GM19328 (cell line): Measurements from ENCODE around the gene HYAL1.
"Not testable (repeated sequence)": the region's sequence is repeated elsewhere in the genome, so short reads cannot be mapped to it uniquely, and the experiment has no call there.

Source experiments
- ATAC-seq: cut with Tn5 transposase; IDR thresholded peaks from one replicate; pipeline ENCODE4 v1.9.1; 2021; ENCODE audit warnings: mild to moderate bottlenecking, moderate library complexity; ENCODE audit not compliant: unreplicated experiment

The HYAL1 gene

DNA sequence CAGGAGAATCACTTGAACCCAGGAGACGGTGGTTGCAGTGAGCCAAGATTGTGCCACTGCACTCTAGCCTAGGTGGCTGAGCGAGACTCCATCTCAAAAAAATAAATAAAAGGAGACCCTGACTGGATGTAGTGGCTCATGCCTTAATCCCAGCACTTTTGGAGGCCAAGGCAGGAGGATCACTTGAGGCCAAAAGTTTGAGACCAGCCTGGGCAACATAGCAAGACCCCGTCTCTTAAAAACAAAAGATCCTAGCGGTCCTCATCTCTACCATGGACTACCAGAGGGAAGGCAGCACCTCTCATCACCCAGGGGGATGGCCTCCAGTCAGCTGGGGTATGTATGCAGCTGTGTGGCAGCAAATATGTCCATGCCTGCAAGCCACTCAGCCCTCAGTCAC, 41.2 kb downstream of the HYAL1 start:
- ATAC-seq: not testable (repeated sequence)

DNA sequence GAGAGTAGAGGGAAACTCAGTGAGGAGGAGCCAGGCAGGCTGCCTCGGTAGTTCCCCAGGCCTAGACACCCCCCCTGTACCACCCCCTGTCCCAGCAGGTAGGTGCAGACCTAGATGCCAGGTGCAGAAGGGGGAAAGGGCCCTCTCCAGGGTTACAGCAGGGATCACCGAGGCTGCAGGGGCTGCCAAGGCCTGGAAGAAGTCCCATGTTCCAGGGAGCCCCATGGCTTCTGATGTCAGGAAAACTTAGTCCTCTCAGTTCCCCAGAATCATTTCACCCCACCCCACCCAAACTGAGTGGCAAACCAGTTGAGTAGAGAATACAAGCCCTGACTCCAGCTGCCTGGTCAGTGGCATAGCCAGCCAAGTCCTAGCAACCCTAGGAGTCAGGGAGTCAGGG, 41.9 kb downstream of the HYAL1 start:
- no peak for ATAC-seq

DNA sequence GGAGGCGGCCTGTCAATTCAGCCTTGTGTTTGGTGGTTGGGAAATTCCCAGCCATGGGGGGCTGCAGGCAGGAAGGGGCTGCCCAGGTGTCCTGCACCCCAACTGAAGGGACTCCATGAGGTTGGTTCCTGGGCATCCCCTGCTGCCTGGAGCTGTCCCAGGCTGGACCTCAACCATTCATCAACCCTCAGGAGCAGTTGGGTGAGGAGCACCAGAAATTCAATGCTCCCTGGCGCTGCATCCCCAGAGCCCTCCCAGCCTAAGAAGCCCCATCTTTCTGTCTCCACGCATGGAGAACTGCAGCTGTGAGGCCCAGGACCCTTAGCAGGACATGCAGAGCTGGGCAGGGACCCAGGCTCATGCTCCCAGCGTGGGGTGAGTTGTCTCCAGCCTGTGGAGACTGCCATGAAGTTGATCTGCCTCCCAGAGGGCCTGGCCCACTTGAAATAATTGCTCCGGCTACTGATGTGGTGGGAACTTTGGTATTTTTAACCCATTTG, 42.4 kb downstream of the HYAL1 start:
- no peak for ATAC-seq

DNA sequence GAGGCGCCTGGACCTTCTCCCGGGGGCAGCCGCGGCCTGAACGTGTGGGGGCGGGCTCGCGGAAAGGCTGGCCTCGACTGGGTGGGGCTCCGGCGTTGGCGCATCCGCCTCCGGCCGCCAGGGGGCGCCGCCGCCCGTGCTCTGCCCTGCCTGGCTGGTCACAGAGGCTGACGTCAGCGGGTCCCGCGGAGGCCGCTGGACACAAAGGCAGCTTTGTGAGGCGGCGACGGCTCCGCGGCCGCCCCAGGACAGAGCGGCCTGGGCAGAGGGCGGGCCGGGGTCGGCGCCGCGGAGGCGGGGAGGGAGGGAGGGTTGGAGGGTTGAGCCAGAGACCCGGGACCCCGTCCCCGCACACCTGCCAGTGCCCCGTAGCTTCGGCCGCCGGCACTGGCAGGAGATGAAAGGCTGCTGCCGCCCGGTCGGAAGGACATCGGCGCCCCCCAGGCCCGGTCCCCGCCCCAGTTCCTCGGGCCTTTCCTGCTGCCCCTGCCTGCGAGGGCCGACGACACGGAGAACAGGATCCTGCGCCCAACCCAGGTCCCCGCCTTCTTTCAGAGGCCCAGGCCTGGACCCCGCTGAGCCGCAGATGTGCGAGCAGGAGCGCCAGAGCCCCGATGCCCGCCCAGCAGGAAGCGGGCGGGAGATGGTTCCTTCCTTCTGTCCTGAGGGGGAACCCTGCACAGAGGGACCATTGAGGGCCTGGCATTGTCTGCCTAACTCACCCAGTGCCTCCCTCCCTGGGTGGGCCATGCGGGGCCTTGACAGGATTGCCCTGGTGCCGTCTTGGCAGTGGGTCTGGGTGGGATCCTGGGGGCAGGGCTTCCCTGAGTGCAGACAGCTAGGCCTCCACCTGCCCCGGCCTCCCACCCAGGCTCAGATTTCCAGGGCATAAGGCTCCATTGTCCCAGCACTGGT, 43.1 kb downstream of the HYAL1 start:
- ATAC-seq: peak; percentile 82

DNA sequence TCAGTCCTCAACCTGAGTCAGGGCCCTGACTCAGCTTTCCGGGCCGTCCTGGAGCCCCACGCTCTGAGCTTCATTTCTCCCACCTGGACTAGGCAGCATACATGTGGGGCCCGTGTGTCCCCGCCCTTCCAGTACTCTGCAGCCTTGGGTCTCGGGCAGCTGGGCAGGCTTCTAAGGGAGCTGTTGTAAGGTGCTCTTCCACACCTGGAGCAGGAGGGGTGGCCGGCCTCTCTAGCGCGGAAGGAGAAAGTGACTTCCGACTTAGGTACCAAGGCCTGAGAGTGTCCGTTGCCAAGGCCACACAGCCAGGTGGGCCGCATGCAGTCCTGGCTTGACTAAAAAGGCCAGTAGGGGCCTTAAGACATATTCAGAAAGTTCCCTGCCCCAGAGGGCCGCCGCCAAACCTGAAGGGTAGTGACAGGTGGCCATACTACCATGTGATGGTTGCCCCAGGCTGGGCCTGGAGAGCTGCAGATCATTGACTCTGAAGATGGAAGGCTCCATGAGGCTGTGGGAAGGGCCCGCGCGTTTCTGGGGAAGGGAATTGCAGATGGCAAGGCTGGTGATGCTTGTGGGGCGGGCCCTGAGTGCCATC, 43.8 kb downstream of the HYAL1 start:
- peak; percentile 10 for ATAC-seq

DNA sequence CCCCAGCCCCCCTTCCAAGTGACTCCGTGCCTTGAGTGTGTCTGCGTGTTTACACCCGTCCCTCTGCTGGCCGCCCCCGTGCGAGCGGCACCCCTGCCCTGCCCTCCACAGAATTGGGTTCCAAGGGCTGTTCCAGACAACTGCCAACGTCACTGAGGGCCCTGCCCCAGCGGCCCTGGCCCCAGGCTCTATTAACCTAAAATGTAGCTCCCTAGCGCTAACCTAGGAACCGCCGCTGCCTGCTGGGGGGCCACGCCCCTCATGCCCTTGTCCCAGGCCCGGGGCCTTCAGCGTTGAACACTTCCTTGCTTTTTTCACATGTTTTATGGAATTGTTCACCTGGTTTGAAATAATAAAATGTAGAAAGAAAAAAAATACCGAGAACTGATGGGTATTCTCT, 44.4 kb downstream of the HYAL1 start:
- no peak for ATAC-seq

DNA sequence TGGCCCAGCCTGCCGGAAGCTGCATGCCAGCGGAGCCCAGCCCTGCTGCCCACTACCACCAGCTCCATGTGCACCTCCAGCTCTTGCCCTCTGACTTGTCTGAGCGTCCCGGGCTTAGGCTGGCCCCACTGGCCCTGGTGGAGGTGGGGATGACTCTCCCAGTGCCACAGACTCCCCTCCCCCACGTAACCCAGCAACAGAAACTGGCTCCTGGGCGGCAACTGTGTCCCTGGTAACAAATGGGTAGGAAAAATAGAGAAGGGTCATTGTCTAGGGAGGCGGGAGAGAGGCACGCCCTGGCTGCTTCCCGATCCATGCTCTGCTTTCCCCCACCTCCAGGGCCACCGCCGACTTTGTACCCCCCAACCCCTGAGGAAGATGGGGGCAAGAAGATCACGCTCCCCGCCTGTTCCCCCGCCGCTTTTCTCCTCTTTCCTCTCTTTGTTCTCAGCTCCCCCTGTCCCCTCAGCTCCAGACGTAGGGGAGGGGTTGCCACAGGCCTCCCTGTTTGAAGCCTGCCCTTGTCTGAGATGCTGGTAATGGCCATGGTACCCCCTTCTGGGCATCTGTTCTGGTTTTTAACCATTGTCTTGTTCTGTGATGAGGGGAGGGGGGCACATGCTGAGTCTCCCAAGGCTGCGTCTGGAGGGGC, 45.2 kb downstream of the HYAL1 start:
- no peak for ATAC-seq

DNA sequence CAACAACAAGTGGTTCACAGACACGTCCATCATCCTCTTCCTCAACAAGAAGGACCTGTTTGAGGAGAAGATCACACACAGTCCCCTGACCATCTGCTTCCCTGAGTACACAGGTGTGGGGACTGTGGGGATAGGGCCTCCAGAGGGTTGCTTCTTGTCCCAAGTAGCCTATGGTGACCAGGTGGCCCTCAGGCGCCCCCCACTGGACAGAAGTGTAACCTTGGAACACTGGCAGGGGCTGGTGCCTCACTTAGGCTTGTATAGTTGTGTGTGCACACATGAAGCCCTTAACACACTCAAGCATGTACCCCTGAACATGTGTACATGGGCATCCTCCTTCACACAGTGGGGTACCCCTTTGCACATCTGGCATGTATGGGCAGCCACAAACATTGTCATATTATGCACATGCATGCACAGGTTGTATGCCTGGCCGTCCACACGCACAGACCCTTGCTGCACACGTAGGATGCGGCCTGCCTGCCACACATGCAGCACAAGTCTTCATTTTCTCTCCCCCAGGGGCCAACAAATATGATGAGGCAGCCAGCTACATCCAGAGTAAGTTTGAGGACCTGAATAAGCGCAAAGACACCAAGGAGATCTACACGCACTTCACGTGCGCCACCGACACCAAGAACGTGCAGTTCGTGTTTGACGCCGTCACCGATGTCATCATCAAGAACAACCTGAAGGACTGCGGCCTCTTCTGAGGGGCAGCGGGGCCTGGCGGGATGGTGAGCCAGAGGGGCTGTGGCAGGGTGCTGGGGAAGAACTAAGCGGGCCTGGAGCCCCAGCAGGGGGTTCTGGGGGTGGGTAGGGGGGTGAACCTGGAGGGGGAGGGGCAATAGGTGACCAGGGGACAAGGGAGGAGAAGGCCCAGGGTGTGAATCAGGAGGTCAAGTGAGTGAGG, 46.1 kb downstream of the HYAL1 start:
- no peak for ATAC-seq

DNA sequence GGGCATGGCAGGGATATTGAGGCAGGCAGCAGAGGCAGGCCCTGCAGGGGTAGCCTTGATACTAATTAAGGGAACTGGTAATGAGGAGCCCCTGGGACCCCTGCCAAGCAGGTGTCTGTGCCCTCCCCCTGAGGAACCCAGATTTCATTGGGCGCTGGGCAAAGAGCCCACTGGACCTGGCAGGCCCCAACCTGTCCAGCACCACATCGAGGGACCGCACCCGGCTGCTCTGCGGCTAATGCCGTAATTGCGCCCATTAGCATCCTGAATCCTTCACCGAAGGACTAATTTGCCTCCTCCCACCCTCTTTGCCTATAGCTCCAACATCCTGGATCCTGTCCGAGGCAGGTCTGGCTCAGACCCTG, 48.1 kb downstream of the HYAL1 start:
- ATAC-seq: no peak

DNA sequence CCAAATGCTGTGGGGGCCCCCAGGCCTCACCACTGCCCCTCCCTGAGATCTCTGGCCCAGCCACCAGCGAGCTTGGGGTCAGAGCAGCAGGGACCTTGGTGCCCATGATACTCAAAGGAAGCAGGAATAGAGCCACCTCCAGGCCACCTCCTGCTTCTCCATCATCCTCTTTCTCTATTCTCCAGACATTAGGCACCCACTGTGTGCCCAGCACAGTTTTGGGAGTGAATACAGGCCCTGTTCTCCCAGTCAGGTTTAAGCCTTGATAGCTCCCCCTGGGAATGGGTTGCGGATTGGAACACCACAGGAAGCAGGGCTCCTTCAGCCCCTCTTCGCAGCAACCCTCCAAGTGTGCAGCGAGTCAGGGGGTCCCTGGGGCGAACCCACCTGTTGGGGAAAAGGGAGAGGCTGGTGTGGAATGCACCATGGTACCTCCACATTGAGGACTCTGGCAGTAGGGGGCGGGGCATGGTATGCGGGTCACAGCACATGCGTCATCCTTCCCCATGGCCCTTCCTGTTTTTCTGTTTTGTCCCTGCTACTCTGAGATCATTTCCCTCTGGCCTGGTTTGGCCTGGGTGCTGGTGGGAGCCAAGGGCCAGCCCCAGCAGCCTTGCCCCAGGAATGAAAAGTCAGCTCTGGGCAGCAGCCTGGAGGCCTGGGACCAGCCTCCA, 48.7 kb downstream of the HYAL1 start:
- no peak for ATAC-seq

DNA sequence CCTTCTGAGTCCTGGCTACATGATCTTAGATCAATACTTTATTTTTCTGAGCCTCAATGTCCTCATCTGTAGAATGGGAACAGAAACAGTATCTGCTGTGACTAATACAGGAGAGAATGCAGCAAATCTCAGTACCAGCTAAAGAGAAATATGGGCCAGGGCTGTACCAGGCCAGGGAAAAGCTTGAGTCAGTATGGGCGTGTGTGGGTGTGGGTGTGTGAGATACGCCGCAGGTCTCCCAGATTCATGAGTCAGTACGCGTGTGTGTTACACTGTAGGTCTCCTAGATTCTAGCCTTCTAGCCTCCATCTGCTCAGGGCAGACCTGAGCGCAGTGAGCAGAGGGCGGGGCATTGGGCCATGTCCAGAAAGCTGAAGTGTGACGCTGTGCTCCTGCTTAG, 52.2 kb downstream of the HYAL1 start:
- no peak for ATAC-seq

DNA sequence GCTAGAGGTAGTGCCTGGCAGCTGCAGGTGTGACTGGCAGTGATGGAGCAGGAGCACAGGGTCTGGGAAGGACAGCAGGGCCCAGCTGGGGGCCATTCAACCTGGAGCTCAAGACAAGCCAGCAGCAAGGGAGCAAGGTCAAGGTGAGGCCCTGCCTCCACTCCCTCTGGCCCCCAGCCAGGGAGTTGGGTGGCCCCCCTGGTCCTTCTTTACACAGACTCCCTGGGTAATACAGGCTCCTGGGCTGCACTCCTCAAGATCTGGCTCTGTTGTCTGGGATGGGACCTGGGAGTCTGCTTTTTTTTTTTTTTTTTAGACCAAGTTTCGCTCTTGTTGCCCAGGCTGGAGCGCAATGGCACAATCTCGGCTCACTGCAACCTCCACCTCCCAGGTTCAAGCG, 52.9 kb downstream of the HYAL1 start:
- ATAC-seq: no peak
